Breast epithelium (tissue), 4 donors: Measurements from ENCODE around the gene LTBP4. TPM values are rescaled to one million over a fixed set of nuclear protein-coding genes. Genes with fewer than 3 reads are reported as not detected.

Source experiments
- DNase-seq, 2 donors: peaks; one replicate each; pipeline ENCODE4 v3.0.0-alpha.2; 2019; ENCODE audit warnings: low spot score in 2 of 2
- H3K27ac ChIP-seq, 2 donors: fragments of 200-600 bp; sonication (generic) in 1 of 2; one replicate each; pipeline ENCODE4 v1.5.1; 2016 to 2019; ENCODE audit warnings: mild to moderate bottlenecking in 1 of 2
- H3K27me3 ChIP-seq, 2 donors: fragments of 200-600 bp; sonication (generic) in 1 of 2; one replicate each; pipeline versions ENCODE4 v1.5.1 to v1.6.0; 2017 to 2019; ENCODE audit warnings: control low read depth in 1 of 2, mild to moderate bottlenecking in 1 of 2
- H3K36me3 ChIP-seq: fragments of 200-600 bp; one replicate; pipeline ENCODE4 v1.5.1; 2019
- H3K4me1 ChIP-seq, 2 donors: fragments of 200-600 bp; sonication (generic); one replicate each; pipeline ENCODE4 v1.5.1; 2016 to 2019; ENCODE audit warnings: control low read depth in 1 of 2
- H3K4me3 ChIP-seq, 3 donors: fragments of 200-600 bp; sonication (generic); 1 replicate in 2 of 3; 2 replicates in 1 of 3; pipeline ENCODE4 v1.5.1; 2016 to 2019; ENCODE audit warnings: mild to moderate bottlenecking in 3 of 3, moderate library complexity in 2 of 3
- H3K9me3 ChIP-seq, 2 donors: fragments of 200-600 bp; sonication (generic) in 1 of 2; one replicate each; pipeline ENCODE4 v1.5.1; 2016 to 2019; ENCODE audit warnings: control low read depth in 1 of 2
- CTCF ChIP-seq, 3 donors: fragments of 450-650 bp; IDR thresholded peaks; one replicate each; pipeline ENCODE4 v1.5.1; 2016 to 2017; ENCODE audit warnings: antibody characterized with exemption in 3 of 3, mild to moderate bottlenecking in 3 of 3, moderate library complexity in 3 of 3
- POLR2A ChIP-seq: fragments of 450-650 bp; IDR thresholded peaks from one replicate; pipeline ENCODE4 v1.6.1; 2016; ENCODE audit warnings: antibody characterized with exemption, mild to moderate bottlenecking, moderate library complexity
- POLR2AphosphoS5 ChIP-seq, 3 donors: sonication (generic); formaldehyde crosslinking; IDR thresholded peaks; one replicate each; pipeline ENCODE4 v1.6.1; 2017; ENCODE audit warnings: antibody characterized with exemption in 3 of 3
- intact Hi-C: fragments of 100-400 bp; cut with DNase I; formaldehyde crosslinking; loops from one replicate; pipeline ENCODE4 v1.15.1; 2023; ENCODE audit warnings: low total_unique reads
- total RNA-seq, 3 donors: library from RNA; depleted of rRNA; stranded (reverse); fragments of >200 nt; gene quantifications; one replicate each; pipeline ENCODE4 v1.1.0, GENCODE V29; 2016

Gene LTBP4
- total RNA-seq, result 100 to 1,000 TPM in 1 of 3 donors, 10 to 100 TPM in 2; 52.7 to 130 (median 89.1) TPM

GRCh38 chr19:40601134-40601974 lies at the start of gene LTBP4:
TSS of gene LTBP4 (plus strand) at chr19:40601369. CDS start at chr19:40601388, 19 bp downstream.
- H3K4me1 ChIP-seq, result peaks cover 17 to 24% of the 10 kb centered on the region in 2 donors
- DNase-seq, result no peak

GRCh38 chr19:40552848-40553247 lies 48.3 kb upstream of the LTBP4 start:
- peaks cover 2 to 15% of the 10 kb centered on the region in 2 donors for H3K27me3 ChIP-seq
- intact Hi-C loops, result loop anchor here (5.0 kb wide), 1 partner anchor 1799 kb away; no protein-coding TSS in a partner anchor
- no peak overlapping the region for H3K4me3 ChIP-seq
- DNase-seq, result no peak
- H3K4me1 ChIP-seq, result no peaks in the 10 kb centered on the region
- TF ChIP-seq CTCF (IDR thresholded peaks at IDR 0.05), result no peak
- TF ChIP-seq POLR2A, result no peak
- no peak for TF ChIP-seq POLR2AphosphoS5 (IDR thresholded peaks at IDR 0.05)
- H3K27ac ChIP-seq, result no peak overlapping the region
- H3K9me3 ChIP-seq, result no peaks in the 10 kb centered on the region
- no peaks in the 10 kb centered on the region for H3K36me3 ChIP-seq

More at GRCh38 chr19:40601134-40601974, at the start of gene LTBP4:
- H3K36me3 ChIP-seq, result no peaks in the 10 kb centered on the region
- peak within 1 kb of the TSS; percentile 48 to 70 (median 59) for H3K4me3 ChIP-seq
- TF ChIP-seq CTCF (IDR thresholded peaks at IDR 0.05) (no peak), POLR2AphosphoS5 (IDR thresholded peaks at IDR 0.05) (no peak), POLR2A (no peak)
- intact Hi-C loops, result no loop called here
- H3K27ac ChIP-seq, result peak within 1 kb of the TSS; percentile 89
- peaks cover 0 to 24% of the 10 kb centered on the region in 2 donors for H3K27me3 ChIP-seq
- H3K9me3 ChIP-seq, result no peaks in the 10 kb centered on the region

GRCh38 chr19:40553885-40554857 lies 47.0 kb upstream of the LTBP4 start:
- Histone ChIP-seq H3K4me3 (no peak overlapping the region), H3K27ac (no peak overlapping the region), H3K27me3 (peaks cover 0 to 15% of the 10 kb centered on the region in 2 donors), H3K9me3 (no peaks in the 10 kb centered on the region), H3K4me1 (no peaks in the 10 kb centered on the region), H3K36me3 (no peaks in the 10 kb centered on the region)
- DNase-seq, result no peak
- intact Hi-C loops, result loop anchor here (5.0 kb wide), 1 partner anchor 1798 kb away; no protein-coding TSS in a partner anchor
- TF ChIP-seq POLR2A (no peak), POLR2AphosphoS5 (IDR thresholded peaks at IDR 0.05) (no peak), CTCF (IDR thresholded peaks at IDR 0.05) (no peak)

GRCh38 chr19:40555978-40556689 lies 45.0 kb upstream of the LTBP4 start:
- H3K4me1 ChIP-seq, result no peaks in the 10 kb centered on the region
- intact Hi-C loops, result no loop called here
- TF ChIP-seq POLR2AphosphoS5 (IDR thresholded peaks at IDR 0.05), result no peak
- TF ChIP-seq POLR2A, result no peak
- no peaks in the 10 kb centered on the region for H3K9me3 ChIP-seq
- no peak overlapping the region for H3K4me3 ChIP-seq
- H3K27ac ChIP-seq, result no peak overlapping the region
- peaks cover 0 to 15% of the 10 kb centered on the region in 2 donors for H3K27me3 ChIP-seq
- H3K36me3 ChIP-seq, result no peaks in the 10 kb centered on the region
- no peak for DNase-seq
